Stomach (tissue), 9 donors: ENCODE results near the gene ALPG. TPM values are rescaled to one million over a fixed set of nuclear protein-coding genes. Genes with fewer than 3 reads are reported as not detected.
A peak's percentile ranks its signal among the peaks of the same experiment; 100 is the strongest.

ENCODE experiments used
- DNase-seq, 2 donors: peaks; one replicate each; pipeline versions ENCODE4 v3.0.0 to v3.0.0-alpha.2; 2013 to 2019
- H3K27ac ChIP-seq, 5 donors: fragments of 200-600 bp in 4 of 5; sonication (generic) in 4 of 5; one replicate each; pipeline ENCODE4 v1.5.1; 2013 to 2019; ENCODE audit warnings: mild to moderate bottlenecking in 1 of 5, moderate library complexity in 1 of 5
- H3K27me3 ChIP-seq, 3 donors: fragments of 200-600 bp; sonication (generic); one replicate each; pipeline ENCODE4 v1.5.1; 2017 to 2019; ENCODE audit warnings: mixed run types in 1 of 3
- H3K36me3 ChIP-seq, 4 donors: fragments of 200-600 bp; sonication (generic); 1 replicate in 3 of 4; 2 replicates in 1 of 4; pipeline ENCODE4 v1.5.1; 2016 to 2019
- H3K4me1 ChIP-seq, 4 donors: fragments of 200-600 bp; sonication (generic); one replicate each; pipeline ENCODE4 v1.5.1; 2016 to 2019
- H3K4me3 ChIP-seq, 4 donors: fragments of 200-600 bp; sonication (generic) in 3 of 4; one replicate each; pipeline ENCODE4 v1.5.1; 2016 to 2019; ENCODE audit warnings: mild to moderate bottlenecking in 1 of 4
- H3K9me3 ChIP-seq, 4 donors: fragments of 200-600 bp; sonication (generic); one replicate each; pipeline ENCODE4 v1.5.1; 2016 to 2019
- EP300 ChIP-seq: sonication (generic); formaldehyde crosslinking; IDR thresholded peaks from one replicate; pipeline ENCODE4 v1.6.1; 2017; ENCODE audit warnings: antibody characterized with exemption
- POLR2A ChIP-seq, 4 donors: fragments of 450-650 bp; IDR thresholded peaks; one replicate each; pipeline ENCODE4 v1.6.1; 2016; ENCODE audit warnings: antibody characterized with exemption in 4 of 4, control low read depth in 2 of 4, mild to moderate bottlenecking in 1 of 4, moderate library complexity in 1 of 4
- POLR2AphosphoS5 ChIP-seq, 3 donors: sonication (generic); formaldehyde crosslinking; IDR thresholded peaks; one replicate each; pipeline ENCODE4 v1.6.1; 2016; ENCODE audit warnings: antibody characterized with exemption in 3 of 3
- WGBS, 5 donors: extraction: QIAGEN DNeasy Blood & Tissue Kit in 3 of 5; methylation state at CpG; one replicate each; pipeline versions ENCODE4 v1.1.5 to v1.1.7; 2013 to 2018; 5-methylcytosine and 5-hydroxymethylcytosine counted together
- intact Hi-C: fragments of 100-400 bp; cut with DNase I; formaldehyde crosslinking; loops from one replicate; pipeline ENCODE4 v1.15.1; 2023; ENCODE audit warnings: low total_unique reads
- polyA plus RNA-seq, 3 donors: library from polyadenylated mRNA; stranded (reverse); fragments of 200-250 nt; gene quantifications; one replicate each; pipeline ENCODE4 v1.2.3, GENCODE V29; 2013
- total RNA-seq, 5 donors: library from RNA; depleted of rRNA; stranded (reverse); fragments of >200 nt; gene quantifications; one replicate each; pipeline versions ENCODE4 v1.1.0 to v1.2.3, GENCODE V29; 2014 to 2016
- TF ChIP-seq, protein P1 (sequence below), 7 experiments: fragments of 450-650 bp in 4 of 7; fragments of 200-600 bp in 3 of 7; sonication (generic) in 3 of 7; IDR thresholded peaks; one replicate each; pipeline ENCODE4 v1.5.1; 2016 to 2019; ENCODE audit warnings: antibody characterized with exemption in 7 of 7, control low read depth in 2 of 7, mild to moderate bottlenecking in 1 of 7
- donor health status: healthy with polysubstance abuse.
- donor health status: Bipolar disorder and iron deficiency.
- donor health status: healthy.

Gene ALPG
- total and polyA plus RNA-seq, 8 donors, result not detected

DNA sequence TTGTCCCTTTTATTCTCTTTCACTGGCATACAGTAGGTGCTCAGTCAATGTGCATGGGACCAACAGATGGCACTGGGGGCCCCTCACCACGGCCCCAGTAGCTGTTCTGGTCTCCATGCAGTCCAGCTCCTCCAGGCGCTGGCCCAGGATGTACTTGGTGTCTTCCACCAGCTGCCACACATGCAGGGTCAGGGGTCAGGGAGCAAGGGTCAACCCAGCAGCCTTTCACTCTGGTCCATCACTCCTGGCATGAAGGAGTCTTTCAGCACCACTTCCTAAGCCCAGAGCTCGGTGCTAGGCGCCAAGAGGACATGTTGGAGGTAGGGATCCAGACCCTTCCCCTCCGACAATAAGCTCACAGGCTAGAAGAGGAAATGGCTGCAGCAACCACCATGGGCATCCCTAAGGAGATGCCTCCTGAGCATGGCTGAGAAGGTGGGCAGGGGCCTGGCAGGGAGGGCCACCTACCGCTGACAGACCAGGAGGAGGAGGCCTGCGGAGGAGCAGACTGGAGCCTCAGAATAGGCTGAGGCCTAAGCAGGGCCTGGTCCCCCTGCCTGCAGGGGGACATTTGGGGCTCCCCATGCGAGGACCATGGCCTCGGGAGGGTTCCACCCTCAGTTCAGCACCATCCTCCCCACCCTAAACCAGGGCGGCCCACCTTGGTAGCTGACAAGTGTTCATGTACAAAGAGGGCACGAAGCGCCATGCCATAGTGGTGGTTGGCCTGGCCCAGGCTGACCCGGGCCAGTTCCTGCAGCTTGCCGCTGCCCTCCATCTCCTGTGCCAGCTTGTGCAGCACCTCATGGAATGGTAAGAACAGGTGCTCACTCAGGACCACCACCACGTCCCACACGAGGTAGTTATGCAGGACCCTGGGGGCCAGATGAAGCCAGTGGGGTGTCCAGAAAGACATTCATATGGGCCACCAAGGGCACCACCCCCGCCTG is 10.2 kb downstream of the ALPG start:
- DNase-seq, result no peak
- peaks cover 27 to 91% (median 63%) of the 10 kb centered on the region in 3 donors for H3K27me3 ChIP-seq
- TF ChIP-seq EP300 (no peak), POLR2A (IDR thresholded peaks at IDR 0.05) (no peak), POLR2AphosphoS5 (IDR thresholded peaks at IDR 0.05) (no peak)
- TF ChIP-seq, protein P1, sequence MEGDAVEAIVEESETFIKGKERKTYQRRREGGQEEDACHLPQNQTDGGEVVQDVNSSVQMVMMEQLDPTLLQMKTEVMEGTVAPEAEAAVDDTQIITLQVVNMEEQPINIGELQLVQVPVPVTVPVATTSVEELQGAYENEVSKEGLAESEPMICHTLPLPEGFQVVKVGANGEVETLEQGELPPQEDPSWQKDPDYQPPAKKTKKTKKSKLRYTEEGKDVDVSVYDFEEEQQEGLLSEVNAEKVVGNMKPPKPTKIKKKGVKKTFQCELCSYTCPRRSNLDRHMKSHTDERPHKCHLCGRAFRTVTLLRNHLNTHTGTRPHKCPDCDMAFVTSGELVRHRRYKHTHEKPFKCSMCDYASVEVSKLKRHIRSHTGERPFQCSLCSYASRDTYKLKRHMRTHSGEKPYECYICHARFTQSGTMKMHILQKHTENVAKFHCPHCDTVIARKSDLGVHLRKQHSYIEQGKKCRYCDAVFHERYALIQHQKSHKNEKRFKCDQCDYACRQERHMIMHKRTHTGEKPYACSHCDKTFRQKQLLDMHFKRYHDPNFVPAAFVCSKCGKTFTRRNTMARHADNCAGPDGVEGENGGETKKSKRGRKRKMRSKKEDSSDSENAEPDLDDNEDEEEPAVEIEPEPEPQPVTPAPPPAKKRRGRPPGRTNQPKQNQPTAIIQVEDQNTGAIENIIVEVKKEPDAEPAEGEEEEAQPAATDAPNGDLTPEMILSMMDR (IDR thresholded peaks at IDR 0.05), result no peak

DNA sequence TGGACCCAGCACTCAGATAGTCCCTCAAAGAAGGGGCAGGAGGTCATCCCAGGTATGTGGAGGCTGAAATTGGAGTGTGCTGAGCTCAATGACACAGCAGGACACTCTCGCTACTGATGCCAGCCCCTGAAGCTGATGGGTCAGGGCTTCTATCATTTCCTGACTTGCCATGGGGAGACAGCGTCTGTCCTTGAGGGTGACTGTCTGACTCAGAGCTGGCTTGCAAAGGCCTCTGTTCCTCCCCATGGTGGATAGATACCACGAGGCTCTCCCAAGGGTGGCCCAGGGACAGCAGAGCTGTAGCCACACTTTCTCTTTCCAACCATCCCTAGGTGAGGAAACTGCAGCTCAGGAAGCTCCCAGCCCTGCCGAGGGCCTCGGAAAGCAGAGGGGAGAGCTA is 10.8 kb downstream of the ALPG start:
- peaks cover 25 to 34% (median 30%) of the 10 kb centered on the region in 4 donors for H3K4me1 ChIP-seq
- H3K9me3 ChIP-seq, result peaks cover 0 to 14% (median 4%) of the 10 kb centered on the region in 4 donors
- WGBS, 5 donors, result 70 to 91% (median 79%) methylated on average over 5 of the region's 5 CpGs; no CpG with 5 or more reads in 1 of the 5 donors
- H3K4me3 ChIP-seq, result no peak overlapping the region
- no peaks in the 10 kb centered on the region for H3K36me3 ChIP-seq
- peaks cover 27 to 95% (median 63%) of the 10 kb centered on the region in 3 donors for H3K27me3 ChIP-seq
- intact Hi-C loops, result no loop called here
- TF ChIP-seq EP300 (no peak), POLR2AphosphoS5 (IDR thresholded peaks at IDR 0.05) (no peak), POLR2A (IDR thresholded peaks at IDR 0.05) (no peak)
- TF ChIP-seq, protein P1 (IDR thresholded peaks at IDR 0.05), result no peak
- DNase-seq, result no peak
- no peak overlapping the region for H3K27ac ChIP-seq

More for the DNA sequence above, 10.2 kb downstream of the ALPG start:
- H3K36me3 ChIP-seq, result no peaks in the 10 kb centered on the region
- peaks cover 25 to 34% (median 30%) of the 10 kb centered on the region in 4 donors for H3K4me1 ChIP-seq
- intact Hi-C loops, result no loop called here
- H3K27ac ChIP-seq, result no peak overlapping the region
- WGBS, 5 donors, result 83 to 91% (median 89%) methylated on average over 14 to 17 of the region's 17 CpGs
- H3K4me3 ChIP-seq, result no peak overlapping the region
- H3K9me3 ChIP-seq, result peaks cover 0 to 7% (median under 1%) of the 10 kb centered on the region in 4 donors

DNA sequence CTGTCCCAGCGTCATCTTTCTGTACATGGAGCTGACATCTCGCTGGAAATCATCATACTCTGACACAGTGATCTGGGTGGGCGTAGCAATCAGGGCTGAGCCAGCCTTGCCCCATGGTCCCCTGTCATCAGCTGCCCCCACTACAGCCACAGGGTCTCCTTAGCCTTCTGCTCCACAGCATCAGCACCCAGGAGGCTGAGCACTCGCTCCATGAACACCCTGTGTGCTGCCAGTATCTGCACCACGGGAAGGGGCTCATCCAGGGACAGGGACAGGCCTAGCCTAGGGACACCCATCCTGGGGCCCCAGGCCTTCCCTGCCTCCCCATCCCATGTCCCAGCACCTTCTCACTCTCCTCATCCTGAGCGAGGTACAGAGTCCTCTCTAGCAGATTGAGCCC is 11.4 kb downstream of the ALPG start:
- Histone ChIP-seq H3K27me3 (peaks cover 27 to 96% (median 63%) of the 10 kb centered on the region in 3 donors), H3K36me3 (no peaks in the 10 kb centered on the region), H3K4me1 (peaks cover 25 to 34% (median 30%) of the 10 kb centered on the region in 4 donors), H3K4me3 (no peak overlapping the region), H3K27ac (no peak overlapping the region), H3K9me3 (peaks cover 0 to 18% (median 7%) of the 10 kb centered on the region in 4 donors)
- TF ChIP-seq, protein P1 (IDR thresholded peaks at IDR 0.05), result no peak
- no peak for TF ChIP-seq POLR2A (IDR thresholded peaks at IDR 0.05)
- TF ChIP-seq EP300, result no peak
- no peak for DNase-seq
- intact Hi-C loops, result no loop called here
- 58 to 72% (median 66%) methylated on average over 6 of the region's 6 CpGs; no CpG with 5 or more reads in 1 of the 5 donors for WGBS, 5 donors

DNA sequence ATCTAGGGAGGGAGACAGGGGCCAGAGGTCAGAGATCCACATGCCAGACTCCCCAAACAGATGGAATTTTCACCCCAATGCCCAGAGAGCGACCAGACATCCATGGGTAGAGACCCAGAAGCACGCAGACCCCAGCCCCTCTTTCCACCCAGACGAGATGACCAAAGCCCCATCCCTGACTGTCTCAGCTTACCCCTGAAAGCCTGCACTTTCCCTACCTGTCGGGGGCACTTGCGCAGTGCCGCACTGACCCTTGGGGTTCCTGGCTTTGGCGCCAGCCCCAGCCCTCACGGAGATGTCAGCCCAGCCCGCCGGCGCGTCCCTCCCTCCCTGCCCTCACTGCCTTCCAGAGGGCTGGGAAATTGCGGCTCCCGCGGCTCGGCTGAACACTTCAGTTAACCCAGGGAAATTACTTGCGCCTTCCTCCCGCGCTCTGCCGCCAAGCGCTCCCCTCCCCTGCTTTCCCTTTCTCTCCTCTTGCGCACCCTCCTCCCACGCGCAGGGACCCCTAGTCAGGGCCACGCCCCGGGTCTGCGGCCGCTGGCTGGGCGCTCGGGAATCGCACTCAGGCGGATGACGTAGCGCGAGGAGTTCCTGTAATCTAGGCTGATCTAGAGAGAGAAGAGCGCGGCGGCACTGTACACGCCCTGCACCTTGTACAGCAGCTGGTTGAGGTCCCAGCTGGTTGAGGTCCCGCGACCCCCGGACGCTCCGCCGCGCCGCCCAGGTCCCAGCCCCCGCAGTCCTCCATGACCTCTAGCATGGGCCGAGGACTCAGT is 12.0 kb downstream of the ALPG start:
- Histone ChIP-seq H3K9me3 (peaks cover 0 to 18% (median 7%) of the 10 kb centered on the region in 4 donors), H3K27ac (no peak overlapping the region), H3K27me3 (peaks cover 27 to 95% (median 63%) of the 10 kb centered on the region in 3 donors), H3K36me3 (no peaks in the 10 kb centered on the region), H3K4me3 (peak overlapping the region; percentile 27 to 46 (median 33)), H3K4me1 (peaks cover 25 to 34% (median 30%) of the 10 kb centered on the region in 4 donors)
- TF ChIP-seq EP300, result no peak
- no peak for TF ChIP-seq POLR2AphosphoS5 (IDR thresholded peaks at IDR 0.05)
- TF ChIP-seq POLR2A (IDR thresholded peaks at IDR 0.05), result no peak
- TF ChIP-seq, protein P1 (IDR thresholded peaks at IDR 0.05), result no peak
- WGBS, 5 donors, result 1 to 10% (median 2%) methylated on average over 26 to 49 of the region's 49 CpGs
- intact Hi-C loops, result no loop called here
- peak in 1 of 2 donors; percentile 77 for DNase-seq
